Upper lobe of right lung (tissue), 1 donor: ENCODE measurements around the gene SS18L1. TPM values are rescaled to one million over a fixed set of nuclear protein-coding genes. Genes with fewer than 3 reads are reported as not detected.

Source experiments
- ATAC-seq: fragments of 200-7000 bp; cut with Tn5 transposase; one replicate; pipeline ENCODE4 v1.9.1; 2020; ENCODE audit warnings: mild to moderate bottlenecking, moderate library complexity
- DNase-seq: peaks from one replicate; pipeline ENCODE4 v3.0.0-alpha.2; 2020
- H3K27ac ChIP-seq: fragments of 200-600 bp; one replicate; pipeline ENCODE4 v1.8.0; 2022
- H3K27me3 ChIP-seq: fragments of 200-600 bp; one replicate; pipeline ENCODE4 v1.8.0; 2022; ENCODE audit warnings: mild to moderate bottlenecking
- H3K36me3 ChIP-seq: fragments of 200-600 bp; one replicate; pipeline ENCODE4 v1.8.0; 2022
- H3K4me1 ChIP-seq: fragments of 200-600 bp; one replicate; pipeline ENCODE4 v1.8.0; 2022
- H3K4me3 ChIP-seq: fragments of 200-600 bp; one replicate; pipeline ENCODE4 v1.8.0; 2022; ENCODE audit warnings: mild to moderate bottlenecking
- H3K9me3 ChIP-seq: fragments of 200-600 bp; one replicate; pipeline ENCODE4 v1.8.0; 2022
- CTCF ChIP-seq: fragments of 200-600 bp; IDR thresholded peaks from one replicate; pipeline ENCODE4 v1.8.0; 2022; ENCODE audit warnings: antibody characterized with exemption
- intact Hi-C: fragments of 100-400 bp; cut with DNase I; formaldehyde crosslinking; loops from one replicate; pipeline ENCODE4 v1.11.0; 2022
- total RNA-seq: library from RNA; stranded (reverse); fragmentation: NEBNext Ultra II Directional; extraction: Animal tissue kit (Norgen Biotek cat#: 25700); gene quantifications from one replicate; pipeline ENCODE4 v1.2.1, GENCODE V29; 2021
- donor health status: DM: no; HTN: yes; CAD: no; lungs with severe emphysema.

The SS18L1 gene
- total RNA-seq, 1 donor from 2014 or later: 12.6 TPM

- intact Hi-C loops: no loop called here
- no peak for DNase-seq
- TF ChIP-seq CTCF: no peak
- no peak for ATAC-seq
- Histone ChIP-seq H3K36me3 (no peaks in the 10 kb centered on the region), H3K4me1 (peaks cover 2% of the 10 kb centered on the region), H3K4me3 (no peak overlapping the region), H3K27me3 (no peaks in the 10 kb centered on the region), H3K9me3 (no peaks in the 10 kb centered on the region), H3K27ac (no peak overlapping the region)
Observed at GRCh38 chr20:62118113-62119043, 25.2 kb upstream of the SS18L1 start.

- DNase-seq: no peak
- H3K9me3 ChIP-seq: no peaks in the 10 kb centered on the region
- peak overlapping the region; percentile 42 for H3K27ac ChIP-seq
- H3K36me3 ChIP-seq: no peaks in the 10 kb centered on the region
- intact Hi-C loops: no loop called here
- ATAC-seq: no peak
- no peak for TF ChIP-seq CTCF
- peaks cover 10% of the 10 kb centered on the region for H3K4me1 ChIP-seq
- H3K4me3 ChIP-seq: no peak overlapping the region
- no peaks in the 10 kb centered on the region for H3K27me3 ChIP-seq
Observed at GRCh38 chr20:62119115-62119514, 24.5 kb upstream of the SS18L1 start.

GRCh38 chr20:62119591-62120364 lies 23.8 kb upstream of the SS18L1 start:
- no peak for TF ChIP-seq CTCF
- peaks cover 5% of the 10 kb centered on the region for H3K36me3 ChIP-seq
- intact Hi-C loops: no loop called here
- H3K4me1 ChIP-seq: peaks cover 15% of the 10 kb centered on the region
- H3K4me3 ChIP-seq: no peak overlapping the region
- H3K9me3 ChIP-seq: no peaks in the 10 kb centered on the region
- DNase-seq (peak; percentile 77), ATAC-seq (peak; percentile 4)
- H3K27ac ChIP-seq: peak overlapping the region; percentile 42
- H3K27me3 ChIP-seq: no peaks in the 10 kb centered on the region

GRCh38 chr20:62120365-62120762 lies 23.2 kb upstream of the SS18L1 start:
- TF ChIP-seq CTCF: no peak
- intact Hi-C loops: no loop called here
- Histone ChIP-seq H3K27ac (no peak overlapping the region), H3K4me1 (peaks cover 15% of the 10 kb centered on the region), H3K36me3 (peaks cover 11% of the 10 kb centered on the region), H3K9me3 (no peaks in the 10 kb centered on the region), H3K4me3 (no peak overlapping the region), H3K27me3 (no peaks in the 10 kb centered on the region)
- DNase-seq: no peak
- no peak for ATAC-seq

- no peaks in the 10 kb centered on the region for H3K9me3 ChIP-seq
Observed at GRCh38 chr20:62120990-62121775, 22.4 kb upstream of the SS18L1 start.

More at GRCh38 chr20:62120990-62121775, 22.4 kb upstream of the SS18L1 start:
- peak overlapping the region; percentile 81 for H3K4me3 ChIP-seq
- TF ChIP-seq CTCF: no peak
- H3K36me3 ChIP-seq: peaks cover 19% of the 10 kb centered on the region
- peak overlapping the region; percentile 95 for H3K27ac ChIP-seq
- peak; percentile 85 for DNase-seq
- H3K27me3 ChIP-seq: no peaks in the 10 kb centered on the region
- intact Hi-C loops: no loop called here
- peaks cover 15% of the 10 kb centered on the region for H3K4me1 ChIP-seq
- peak; percentile 1 for ATAC-seq
